OCI-LY3 (cell line): ENCODE data around the gene GPR37.

Experiments
- H2AFZ ChIP-seq: fragments of 200-600, 300-600 bp; shearing (Covaris generic); 2 replicates; pipeline ENCODE4 v1.6.0; 2014; ENCODE audit warnings: antibody characterized with exemption, low read depth, low read length
- H3K27ac ChIP-seq: fragments of 200-600, 300-600 bp; sonication (generic); 2 replicates; pipeline ENCODE4 v1.5.1; 2014; ENCODE audit warnings: mild to moderate bottlenecking, low read length, moderate library complexity, mixed read lengths
- H3K27me3 ChIP-seq: fragments of 200-600, 300-600 bp; sonication (generic); 2 replicates; pipeline ENCODE4 v1.6.1; 2014; ENCODE audit warnings: low read depth, low read length, mixed read lengths
- H3K36me3 ChIP-seq: fragments of 200-600, 300-600 bp; sonication (generic); replicated peaks from 2 replicates; pipeline ENCODE3; 2014; ENCODE audit warnings: low read depth, low read length, mixed read lengths
- H3K4me1 ChIP-seq: fragments of 300-600, 200-600 bp; sonication (generic); 2 replicates; pipeline ENCODE4 v1.6.1; 2014; ENCODE audit warnings: low read length, mixed read lengths
- H3K4me2 ChIP-seq: fragments of 200-600, 300-600 bp; sonication (generic); 2 replicates; pipeline ENCODE4 v1.6.1; 2014; ENCODE audit warnings: low read length, mixed read lengths
- H3K4me3 ChIP-seq: fragments of 300-600, 200-600 bp; sonication (generic); 2 replicates; pipeline ENCODE4 v1.5.1; 2014; ENCODE audit warnings: antibody characterized with exemption, mild to moderate bottlenecking, low read length, moderate library complexity
- H3K79me2 ChIP-seq: fragments of 300-600, 200-600 bp; shearing (Covaris generic); 2 replicates; pipeline ENCODE4 v1.6.1; 2014; ENCODE audit warnings: mild to moderate bottlenecking, low read length, mixed read lengths
- H3K9ac ChIP-seq: fragments of 300-600, 200-600 bp; shearing (Covaris generic); 2 replicates; pipeline ENCODE4 v1.6.0; 2014; ENCODE audit warnings: mild to moderate bottlenecking, low read length, moderate library complexity
- H3K9me3 ChIP-seq: fragments of 200-600, 300-600 bp; shearing (Covaris generic); 2 replicates; pipeline ENCODE4 v1.6.1; 2014; ENCODE audit warnings: low read length, mixed read lengths; ENCODE audit not compliant: insufficient read depth
- H4K20me1 ChIP-seq: fragments of 200-600, 300-600 bp; sonication (generic); 2 replicates; pipeline ENCODE4 v1.6.1; 2016; ENCODE audit warnings: low read length, mixed read lengths; ENCODE audit not compliant: insufficient read depth
- EZH2phosphoT487 ChIP-seq: fragments of 200-600 bp; shearing (Covaris generic); IDR thresholded peaks from 2 replicates; pipeline ENCODE4 v1.6.1; 2018; ENCODE audit warnings: antibody characterized with exemption, mixed run types, low read depth
- TF ChIP-seq, protein P1 (sequence below): fragments of 200-600, 300-600 bp; sonication (generic); IDR thresholded peaks from 2 replicates; pipeline ENCODE4 v1.5.1; 2014; ENCODE audit warnings: antibody characterized with exemption, low read length, low read depth

The GPR37 gene

DNA sequence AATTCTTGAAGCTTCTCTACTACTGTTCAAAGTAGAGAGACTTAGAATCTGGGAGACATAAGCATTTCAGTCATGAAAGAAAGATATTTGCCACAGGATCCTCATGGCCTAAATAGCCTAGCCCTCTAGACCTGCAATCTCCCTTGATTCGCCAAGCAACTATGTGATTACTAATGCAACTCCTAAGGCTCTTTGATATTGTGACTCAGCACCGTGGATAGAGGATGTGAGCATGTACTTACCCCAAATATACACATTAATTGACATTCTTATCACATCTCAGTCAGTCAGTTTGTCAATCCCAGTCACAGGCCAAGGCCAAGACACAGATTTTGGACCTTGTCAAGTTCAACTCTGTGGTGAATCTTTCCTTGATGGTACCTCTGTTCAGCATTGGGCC, 42.6 kb downstream of the GPR37 start:
- Histone ChIP-seq H3K36me3 (no peaks in the 10 kb centered on the region), H3K9me3 (no peaks in the 10 kb centered on the region), H3K27ac (no peak overlapping the region), H3K79me2 (no peaks in the 10 kb centered on the region), H2AFZ (no peak overlapping the region), H3K9ac (no peak overlapping the region), H3K4me1 (peaks cover 7% of the 10 kb centered on the region; the same call in 1 of the 2 replicates), H3K4me2 (no peak overlapping the region), H3K27me3 (no peaks in the 10 kb centered on the region), H3K4me3 (no peak overlapping the region), H4K20me1 (no peaks in the 10 kb centered on the region)
- TF ChIP-seq, protein P1, sequence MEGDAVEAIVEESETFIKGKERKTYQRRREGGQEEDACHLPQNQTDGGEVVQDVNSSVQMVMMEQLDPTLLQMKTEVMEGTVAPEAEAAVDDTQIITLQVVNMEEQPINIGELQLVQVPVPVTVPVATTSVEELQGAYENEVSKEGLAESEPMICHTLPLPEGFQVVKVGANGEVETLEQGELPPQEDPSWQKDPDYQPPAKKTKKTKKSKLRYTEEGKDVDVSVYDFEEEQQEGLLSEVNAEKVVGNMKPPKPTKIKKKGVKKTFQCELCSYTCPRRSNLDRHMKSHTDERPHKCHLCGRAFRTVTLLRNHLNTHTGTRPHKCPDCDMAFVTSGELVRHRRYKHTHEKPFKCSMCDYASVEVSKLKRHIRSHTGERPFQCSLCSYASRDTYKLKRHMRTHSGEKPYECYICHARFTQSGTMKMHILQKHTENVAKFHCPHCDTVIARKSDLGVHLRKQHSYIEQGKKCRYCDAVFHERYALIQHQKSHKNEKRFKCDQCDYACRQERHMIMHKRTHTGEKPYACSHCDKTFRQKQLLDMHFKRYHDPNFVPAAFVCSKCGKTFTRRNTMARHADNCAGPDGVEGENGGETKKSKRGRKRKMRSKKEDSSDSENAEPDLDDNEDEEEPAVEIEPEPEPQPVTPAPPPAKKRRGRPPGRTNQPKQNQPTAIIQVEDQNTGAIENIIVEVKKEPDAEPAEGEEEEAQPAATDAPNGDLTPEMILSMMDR: no peak
- TF ChIP-seq EZH2phosphoT487: no peak

DNA sequence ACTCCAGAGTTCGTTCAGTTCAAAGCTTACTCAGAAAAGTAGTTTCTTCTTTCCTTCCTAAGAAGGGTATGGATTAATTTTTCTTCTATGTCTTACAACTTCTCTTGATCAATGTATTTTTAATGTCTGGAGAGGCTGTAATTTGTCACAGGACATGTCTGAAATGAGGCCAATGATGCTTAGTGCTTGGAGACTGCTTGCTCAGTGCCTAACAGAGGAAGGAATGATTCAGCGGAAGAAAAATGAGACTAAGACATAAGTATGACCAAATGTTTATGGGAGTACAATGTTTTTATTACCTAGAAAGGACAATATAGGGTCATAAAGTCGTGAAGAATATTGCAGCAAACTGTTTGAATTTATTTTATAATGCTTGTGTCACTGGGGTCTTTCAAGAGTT, 43.3 kb downstream of the GPR37 start:
- Histone ChIP-seq H3K4me2 (no peak overlapping the region), H3K27me3 (no peaks in the 10 kb centered on the region)

DNA sequence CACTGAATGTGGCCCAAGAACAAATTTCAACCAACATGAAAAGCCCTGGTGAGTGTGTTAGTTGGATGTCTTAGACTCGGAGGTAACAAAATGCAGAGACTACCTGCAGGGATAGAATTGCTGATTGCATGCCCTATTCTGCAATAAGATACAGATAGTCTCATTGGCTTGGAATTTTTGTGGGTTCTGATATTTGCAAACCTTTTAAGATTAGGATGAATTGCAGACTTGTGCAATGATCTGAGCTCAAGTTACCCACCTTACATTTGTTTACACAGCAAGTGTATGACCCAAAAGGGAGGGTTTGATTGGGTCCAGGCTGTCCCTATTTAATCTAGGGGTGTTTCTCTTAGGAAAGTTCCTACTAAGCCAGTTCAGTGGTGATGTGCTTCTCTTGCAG, 45.4 kb downstream of the GPR37 start:
- no peak overlapping the region for H3K9ac ChIP-seq
- peaks cover 11% of the 10 kb centered on the region; the same call in 1 of the 2 replicates for H3K4me1 ChIP-seq
- H3K4me2 ChIP-seq: no peak overlapping the region
- no peaks in the 10 kb centered on the region for H3K27me3 ChIP-seq
- H4K20me1 ChIP-seq: no peaks in the 10 kb centered on the region
- H3K9me3 ChIP-seq: no peaks in the 10 kb centered on the region
- no peak overlapping the region for H3K27ac ChIP-seq
- H2AFZ ChIP-seq: no peak overlapping the region
- no peaks in the 10 kb centered on the region for H3K79me2 ChIP-seq
- no peaks in the 10 kb centered on the region for H3K36me3 ChIP-seq
- no peak overlapping the region for H3K4me3 ChIP-seq
- no peak for TF ChIP-seq EZH2phosphoT487
- TF ChIP-seq, protein P1: no peak

More for the DNA sequence above, 43.3 kb downstream of the GPR37 start:
- Histone ChIP-seq H3K27ac (no peak overlapping the region), H3K9ac (no peak overlapping the region), H3K4me1 (peaks cover 11% of the 10 kb centered on the region; the same call in 1 of the 2 replicates), H3K79me2 (no peaks in the 10 kb centered on the region), H3K36me3 (no peaks in the 10 kb centered on the region), H3K9me3 (no peaks in the 10 kb centered on the region), H2AFZ (no peak overlapping the region), H4K20me1 (no peaks in the 10 kb centered on the region), H3K4me3 (no peak overlapping the region)
- TF ChIP-seq EZH2phosphoT487: no peak
- TF ChIP-seq, protein P1: no peak

DNA sequence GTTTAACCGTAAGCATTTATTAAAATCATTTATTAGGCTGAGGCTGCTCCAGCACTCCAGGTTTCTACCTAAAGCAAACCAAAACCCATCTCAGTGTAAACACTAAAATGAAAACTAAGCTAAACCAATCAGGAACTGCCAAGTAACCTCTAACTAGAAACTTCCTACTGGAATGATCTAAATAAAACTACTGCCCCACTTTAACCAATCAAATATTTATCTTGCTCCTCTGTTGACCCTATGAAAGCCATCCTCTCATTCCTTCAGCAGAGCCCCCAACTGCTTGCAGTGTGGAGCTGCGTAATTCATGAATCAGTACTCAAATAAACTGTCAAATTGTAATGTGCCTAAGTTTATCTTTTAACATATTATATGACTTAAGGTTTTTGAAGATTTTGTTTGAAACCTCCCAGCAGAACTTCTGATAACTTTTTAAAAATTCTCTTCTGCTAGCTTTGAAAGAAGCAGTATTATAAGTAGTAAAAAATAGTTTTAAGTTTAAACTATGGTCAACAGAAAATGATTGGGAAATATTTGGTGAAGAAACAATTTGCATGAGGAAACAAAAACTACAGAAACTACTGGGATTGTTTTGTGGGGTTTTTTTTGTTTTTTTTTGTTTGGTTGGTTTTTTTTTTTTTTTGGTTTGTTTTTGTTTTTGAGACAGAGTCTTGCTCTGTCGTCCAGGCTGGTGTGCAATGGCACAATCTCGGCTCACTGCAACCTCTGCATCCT, 47.4 kb downstream of the GPR37 start:
- Histone ChIP-seq H3K4me2 (no peak overlapping the region), H3K79me2 (no peaks in the 10 kb centered on the region), H3K27me3 (no peaks in the 10 kb centered on the region), H4K20me1 (no peaks in the 10 kb centered on the region), H3K27ac (no peak overlapping the region), H3K36me3 (no peaks in the 10 kb centered on the region), H2AFZ (no peak overlapping the region), H3K9ac (no peak overlapping the region), H3K9me3 (no peaks in the 10 kb centered on the region), H3K4me3 (no peak overlapping the region), H3K4me1 (peaks cover 11% of the 10 kb centered on the region; the same call in 1 of the 2 replicates)
- TF ChIP-seq EZH2phosphoT487: no peak
- TF ChIP-seq, protein P1: no peak
